Trophoblast cell (in vitro differentiated cells and primary cell): ENCODE data around the gene HMOX2.

ENCODE experiments used
- DNase-seq, 2 donors: peaks; one replicate each; pipeline ENCODE4 v3.0.0-alpha.2; 2016
- H2AFZ ChIP-seq: 2 replicates; pipeline ENCODE4 v1.6.1; 2013; ENCODE audit warnings: low read length, moderate library complexity, mild to moderate bottlenecking; ENCODE audit not compliant: insufficient read depth, poor library complexity
- H2AK5ac ChIP-seq: 2 replicates; pipeline ENCODE4 v1.6.1; 2013; ENCODE audit warnings: mild to moderate bottlenecking, low read length
- H2BK120ac ChIP-seq: 2 replicates; pipeline ENCODE4 v1.6.1; 2013; ENCODE audit warnings: low read length, mild to moderate bottlenecking, moderate library complexity; ENCODE audit not compliant: insufficient read depth, poor library complexity
- H2BK12ac ChIP-seq: 2 replicates; pipeline ENCODE4 v1.6.1; 2013; ENCODE audit warnings: mild to moderate bottlenecking, low read length, moderate library complexity
- H2BK5ac ChIP-seq: 2 replicates; pipeline ENCODE4 v1.6.1; 2013; ENCODE audit warnings: low read length, low read depth, moderate library complexity, mild to moderate bottlenecking; ENCODE audit not compliant: poor library complexity
- H3K14ac ChIP-seq: 2 replicates; pipeline ENCODE4 v1.6.1; 2013; ENCODE audit warnings: mild to moderate bottlenecking, low read length
- H3K18ac ChIP-seq: 2 replicates; pipeline ENCODE4 v1.6.1; 2013; ENCODE audit warnings: mild to moderate bottlenecking, low read length
- H3K23ac ChIP-seq: 2 replicates; pipeline ENCODE4 v1.6.1; 2013; ENCODE audit warnings: low read length
- H3K27ac ChIP-seq: 2 replicates; pipeline ENCODE4 v1.5.1; 2013; ENCODE audit warnings: low read depth, mild to moderate bottlenecking, inconsistent platforms, low read length, moderate library complexity
- H3K27me3 ChIP-seq: 2 replicates; pipeline ENCODE4 v1.6.1; 2013; ENCODE audit warnings: inconsistent platforms, mild to moderate bottlenecking, low read length, moderate library complexity; ENCODE audit not compliant: insufficient read depth
- H3K36me3 ChIP-seq, 2 experiments: 1 replicate in 1 of 2; 2 replicates in 1 of 2; pipeline ENCODE4 v1.6.1; 2013; ENCODE audit warnings: low read length in 2 of 2, mild to moderate bottlenecking in 2 of 2, moderate library complexity in 1 of 2; ENCODE audit not compliant: insufficient read depth in 2 of 2, control insufficient read depth in 1 of 2
- H3K4ac ChIP-seq: 2 replicates; pipeline ENCODE4 v1.6.1; 2013; ENCODE audit warnings: low read depth, mild to moderate bottlenecking, low read length, moderate library complexity
- H3K4me1 ChIP-seq, 2 experiments: 1 replicate in 1 of 2; 2 replicates in 1 of 2; pipeline ENCODE4 v1.6.1; 2013; ENCODE audit warnings: low read length in 2 of 2, mild to moderate bottlenecking in 2 of 2, moderate library complexity in 1 of 2; ENCODE audit not compliant: insufficient read depth in 2 of 2, control insufficient read depth in 1 of 2
- H3K4me2 ChIP-seq: 2 replicates; pipeline ENCODE4 v1.6.1; 2013; ENCODE audit warnings: inconsistent platforms, mild to moderate bottlenecking, low read length, moderate library complexity
- H3K4me3 ChIP-seq: 2 replicates; pipeline ENCODE4 v1.5.1; 2013; ENCODE audit warnings: mild to moderate bottlenecking, low read depth, low read length, inconsistent platforms
- H3K79me1 ChIP-seq: one replicate; pipeline ENCODE4 v1.6.1; 2013; ENCODE audit warnings: low read length
- H3K79me2 ChIP-seq: 2 replicates; pipeline ENCODE4 v1.6.1; 2013; ENCODE audit warnings: low read length, mild to moderate bottlenecking; ENCODE audit not compliant: control insufficient read depth, insufficient read depth, poor library complexity
- H3K9ac ChIP-seq: 2 replicates; pipeline ENCODE4 v1.6.1; 2013; ENCODE audit warnings: mild to moderate bottlenecking, low read length
- H3K9me3 ChIP-seq: 2 replicates; pipeline ENCODE4 v1.6.1; 2013; ENCODE audit warnings: low read depth, mild to moderate bottlenecking, control low read depth, inconsistent platforms, low read length; ENCODE audit not compliant: insufficient read depth
- H4K12ac ChIP-seq: 2 replicates; pipeline ENCODE4 v1.6.1; 2013; ENCODE audit warnings: low read depth, mild to moderate bottlenecking, low read length, moderate library complexity
- H4K8ac ChIP-seq: 2 replicates; pipeline ENCODE4 v1.6.1; 2013; ENCODE audit warnings: low read depth, mild to moderate bottlenecking, low read length, moderate library complexity
- H4K91ac ChIP-seq: one replicate; pipeline ENCODE4 v1.6.1; 2013; ENCODE audit warnings: low read depth, mild to moderate bottlenecking, low read length, moderate library complexity
- WGBS: extraction: QIAGEN DNeasy Blood & Tissue Kit; methylation state at CpG from one replicate; pipeline ENCODE4 v1.1.7; 2013; ENCODE audit warnings: missing lambda C conversion rate; ENCODE audit not compliant: insufficient read length, insufficient coverage; ENCODE audit errors: extremely low coverage; 5-methylcytosine and 5-hydroxymethylcytosine counted together

Gene HMOX2

DNA sequence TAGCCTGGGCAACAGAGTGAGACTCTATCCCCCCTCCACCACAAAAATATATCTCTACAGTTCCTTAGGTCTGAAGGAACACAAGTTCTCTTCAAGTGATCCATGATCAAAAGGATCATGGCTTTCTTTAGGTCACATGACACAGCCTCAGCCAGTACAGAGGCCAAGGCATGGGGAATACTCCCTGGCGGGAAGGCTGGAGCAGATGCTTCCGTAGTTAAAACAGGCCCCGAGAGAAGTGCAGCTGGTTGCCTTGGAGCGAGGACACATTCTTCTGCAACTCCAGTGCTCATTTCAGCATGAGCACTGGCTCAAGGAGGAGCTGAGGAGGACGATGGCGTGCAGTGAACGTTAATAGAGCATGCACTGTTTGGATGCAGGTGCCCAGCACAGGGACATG, 48.9 kb downstream of the HMOX2 start:
- no CpG with 5 or more reads among the region's 7 CpGs for WGBS
- Histone ChIP-seq H2BK12ac (no peak overlapping the region), H2AFZ (no peak overlapping the region)

DNA sequence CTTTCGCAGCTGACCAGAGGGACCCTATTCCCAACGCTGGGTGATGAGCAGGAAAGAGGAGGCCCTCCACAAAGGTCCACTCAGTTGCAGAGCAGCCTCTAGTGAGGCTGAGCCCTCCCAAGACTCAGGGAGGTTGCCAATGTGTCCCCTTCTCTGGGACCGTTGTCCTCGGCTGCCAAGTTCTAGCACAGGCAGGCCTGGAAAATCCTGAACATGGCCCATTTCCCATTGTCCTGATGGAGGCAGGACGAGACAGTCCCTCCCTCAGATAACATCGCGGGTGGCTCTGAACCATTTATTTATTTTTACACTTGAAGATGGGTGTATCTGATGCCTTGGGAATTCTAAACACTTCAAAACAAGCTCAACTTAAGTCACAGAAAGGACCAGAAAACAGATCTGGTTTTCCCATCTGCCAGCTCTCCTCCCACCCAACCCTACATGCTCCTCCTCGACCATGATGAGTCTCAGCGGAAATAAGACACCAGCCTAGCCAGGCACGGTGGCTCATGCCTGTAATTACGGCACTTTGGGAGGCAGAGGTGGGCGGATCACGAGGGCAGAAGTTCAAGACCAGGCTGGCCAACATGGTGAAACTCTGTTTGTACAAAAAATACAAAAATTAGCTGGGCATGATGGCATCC, 49.6 kb downstream of the HMOX2 start:
- no CpG with 5 or more reads among the region's 13 CpGs for WGBS
- Histone ChIP-seq H3K27ac (no peak overlapping the region), H4K12ac (no peak overlapping the region), H3K36me3 (no peaks in the 10 kb centered on the region), H3K4me1 (peaks cover 10 to 12% of the 10 kb centered on the region in 2 experiments), H3K4me2 (no peak overlapping the region), H3K4ac (no peak overlapping the region), H2AFZ (no peak overlapping the region), H3K9ac (no peak overlapping the region), H3K23ac (no peak overlapping the region), H4K8ac (no peak overlapping the region), H3K14ac (no peak overlapping the region), H3K79me1 (peaks cover 2% of the 10 kb centered on the region), H2BK5ac (no peak overlapping the region), H2AK5ac (no peak overlapping the region), H3K4me3 (no peak overlapping the region), H3K27me3 (no peaks in the 10 kb centered on the region), H3K79me2 (no peaks in the 10 kb centered on the region), H3K18ac (no peak overlapping the region), H4K91ac (no peak overlapping the region), H3K9me3 (no peaks in the 10 kb centered on the region), H2BK12ac (no peak overlapping the region), H2BK120ac (no peak overlapping the region)
- no peak for DNase-seq

More for the DNA sequence above, 48.9 kb downstream of the HMOX2 start:
- Histone ChIP-seq H2BK120ac (no peak overlapping the region), H3K27ac (no peak overlapping the region), H3K4me2 (no peak overlapping the region), H3K9me3 (no peaks in the 10 kb centered on the region), H3K14ac (no peak overlapping the region), H3K79me2 (no peaks in the 10 kb centered on the region), H3K36me3 (no peaks in the 10 kb centered on the region), H4K8ac (no peak overlapping the region), H3K4me3 (no peak overlapping the region), H3K4ac (no peak overlapping the region), H2AK5ac (no peak overlapping the region), H3K4me1 (peaks cover 10 to 12% of the 10 kb centered on the region in 2 experiments), H3K9ac (no peak overlapping the region), H2BK5ac (no peak overlapping the region), H4K12ac (no peak overlapping the region), H3K23ac (no peak overlapping the region), H4K91ac (no peak overlapping the region), H3K79me1 (peaks cover 2% of the 10 kb centered on the region), H3K18ac (no peak overlapping the region), H3K27me3 (no peaks in the 10 kb centered on the region)
- DNase-seq: no peak

- H3K79me1 ChIP-seq: peaks cover 2% of the 10 kb centered on the region
- H4K91ac ChIP-seq: peak overlapping the region; percentile 3
- peak overlapping the region; percentile 5 for H2BK5ac ChIP-seq
- H3K27me3 ChIP-seq: no peaks in the 10 kb centered on the region
- H3K18ac ChIP-seq: no peak overlapping the region
- H2BK120ac ChIP-seq: no peak overlapping the region
- peak overlapping the region; percentile 17 for H3K14ac ChIP-seq
- no peak overlapping the region for H3K4ac ChIP-seq
- peak overlapping the region; percentile 22 for H4K12ac ChIP-seq
- no peak overlapping the region for H2BK12ac ChIP-seq
- DNase-seq: no peak
- no peak overlapping the region for H4K8ac ChIP-seq
- peaks cover 0 to 2% of the 10 kb centered on the region in 2 experiments for H3K36me3 ChIP-seq
- H3K4me2 ChIP-seq: peak overlapping the region; percentile 1
- H2AFZ ChIP-seq: no peak overlapping the region
- H2AK5ac ChIP-seq: no peak overlapping the region
- H3K9ac ChIP-seq: no peak overlapping the region
- H3K4me3 ChIP-seq: no peak overlapping the region
- WGBS: no CpG with 5 or more reads among the region's 16 CpGs
- H3K79me2 ChIP-seq: no peaks in the 10 kb centered on the region
- H3K27ac ChIP-seq: peak overlapping the region; percentile 10
- no peak overlapping the region for H3K23ac ChIP-seq
- no peaks in the 10 kb centered on the region for H3K9me3 ChIP-seq
- H3K4me1 ChIP-seq: peaks cover 10 to 12% of the 10 kb centered on the region in 2 experiments
Observed at GRCh38 chr16:4529085-4530060, 53.2 kb downstream of the HMOX2 start.

- Histone ChIP-seq H3K4me1 (peaks cover 10 to 12% of the 10 kb centered on the region in 2 experiments), H2AK5ac (no peak overlapping the region), H3K79me1 (peaks cover 2% of the 10 kb centered on the region), H4K91ac (no peak overlapping the region), H3K9me3 (no peaks in the 10 kb centered on the region), H2BK120ac (no peak overlapping the region), H3K14ac (no peak overlapping the region), H3K23ac (no peak overlapping the region), H3K27ac (no peak overlapping the region), H2AFZ (no peak overlapping the region), H4K8ac (no peak overlapping the region), H3K27me3 (no peaks in the 10 kb centered on the region), H4K12ac (no peak overlapping the region), H3K9ac (no peak overlapping the region), H3K4me3 (no peak overlapping the region), H2BK12ac (no peak overlapping the region), H3K4me2 (no peak overlapping the region), H2BK5ac (no peak overlapping the region), H3K79me2 (no peaks in the 10 kb centered on the region), H3K18ac (no peak overlapping the region), H3K4ac (no peak overlapping the region), H3K36me3 (peaks cover 0 to 2% of the 10 kb centered on the region in 2 experiments)
- no peak for DNase-seq
- no CpG with 5 or more reads among the region's 8 CpGs for WGBS
Observed at GRCh38 chr16:4531811-4532210, 55.6 kb downstream of the HMOX2 start.
